Astrocyte of the hippocampus (primary cell): Measurements from ENCODE around the gene CCDC85A.
A peak's percentile ranks its signal among the peaks of the same experiment; 100 is the strongest.

Experiments
- DNase-seq: peaks from one replicate; pipeline ENCODE4 v3.0.0; 2011; ENCODE audit warnings: low read depth, low spot score

Gene CCDC85A

GRCh38 chr2:56364902-56365301 lies 181.1 kb downstream of the CCDC85A start:
- DNase-seq, result no peak

- peak; percentile 7 for DNase-seq
These were observed 185.5 kb downstream of the CCDC85A start for GRCh38 chr2:56369316-56369715.

GRCh38 chr2:56372071-56372656 lies 188.4 kb downstream of the CCDC85A start:
- DNase-seq, result no peak

GRCh38 chr2:56375251-56375650 lies 191.5 kb downstream of the CCDC85A start:
- no peak for DNase-seq

- DNase-seq, result peak; percentile 9
These were observed 193.2 kb downstream of the CCDC85A start for GRCh38 chr2:56376699-56377665.

GRCh38 chr2:56379066-56379465 lies 195.3 kb downstream of the CCDC85A start:
- no peak for DNase-seq

GRCh38 chr2:56380861-56381260 lies 197.1 kb downstream of the CCDC85A start:
- DNase-seq, result no peak

GRCh38 chr2:56382466-56382865 lies 198.7 kb downstream of the CCDC85A start:
- no peak for DNase-seq

- DNase-seq, result no peak
These were observed 202.9 kb downstream of the CCDC85A start for GRCh38 chr2:56386657-56387056.

GRCh38 chr2:56390644-56391043 lies 206.9 kb downstream of the CCDC85A start:
- no peak for DNase-seq

- DNase-seq, result no peak
These were observed 226.3 kb downstream of the CCDC85A start for GRCh38 chr2:56410140-56410539.

- DNase-seq, result no peak
These were observed 232.8 kb downstream of the CCDC85A start for GRCh38 chr2:56416500-56417176.
